CD4-positive, alpha-beta memory T cell (primary cell): ENCODE results near the gene PIP4K2A. TPM values are rescaled to one million over a fixed set of nuclear protein-coding genes. Genes with fewer than 3 reads are reported as not detected.

Experiments
- CTCF ChIA-PET: fragments of 350-600 bp; sonication (Branson Sonifier 250); formaldehyde crosslinking; loops from one replicate; lab custom pipeline; 2021; ENCODE audit warnings: inconsistent platforms; ENCODE audit not compliant: partially characterized antibody; lab: Charles Lee
- POLR2A ChIA-PET: fragments of 350-600 bp; sonication (Branson Sonifier 250); formaldehyde crosslinking; loops from one replicate; lab custom pipeline; 2021; ENCODE audit not compliant: partially characterized antibody; lab: Charles Lee
- DNase-seq, 5 donors: peaks; one replicate each; pipeline versions ENCODE4 v3.0.0 to v3.0.0-alpha.2; 2020 to 2022; ENCODE audit warnings: mixed read lengths in 1 of 5
- H3K27ac ChIP-seq: one replicate; pipeline ENCODE4 v1.7.0; 2013; ENCODE audit warnings: low read depth, low read length
- H3K27me3 ChIP-seq: 2 replicates; pipeline ENCODE4 v1.7.0; 2013; ENCODE audit warnings: mild to moderate bottlenecking, low read length, moderate library complexity; ENCODE audit not compliant: insufficient read depth
- H3K36me3 ChIP-seq: 2 replicates; pipeline ENCODE4 v1.7.0; 2013; ENCODE audit warnings: mild to moderate bottlenecking, low read length, moderate library complexity; ENCODE audit not compliant: insufficient read depth
- H3K4me1 ChIP-seq: 2 replicates; pipeline ENCODE4 v1.7.0; 2013; ENCODE audit warnings: mild to moderate bottlenecking, low read length, moderate library complexity; ENCODE audit not compliant: insufficient read depth
- H3K4me3 ChIP-seq, 2 donors: one replicate each; pipeline ENCODE4 v1.7.0; 2013; ENCODE audit warnings: low read length in 2 of 2, mild to moderate bottlenecking in 1 of 2
- H3K9me3 ChIP-seq, 2 donors: one replicate each; pipeline ENCODE4 v1.7.0; 2013; ENCODE audit warnings: low read length in 2 of 2, control low read depth in 1 of 2; ENCODE audit not compliant: control insufficient read depth in 1 of 2
- H3K27ac Mint-ChIP-seq, 7 donors: one replicate each; pipeline ENCODE4 v1.8.0; 2020 to 2021; ENCODE audit warnings: mixed read lengths in 7 of 7, mild to moderate bottlenecking in 6 of 7, inconsistent platforms in 3 of 7, moderate library complexity in 3 of 7
- H3K27me3 Mint-ChIP-seq, 2 donors: one replicate each; pipeline ENCODE4 v1.8.0; 2020 to 2021; ENCODE audit warnings: mixed read lengths in 2 of 2
- H3K36me3 Mint-ChIP-seq, 2 donors: one replicate each; pipeline ENCODE4 v1.8.0; 2020 to 2021; ENCODE audit warnings: mixed read lengths in 2 of 2, inconsistent platforms in 1 of 2, mild to moderate bottlenecking in 1 of 2
- H3K4me1 Mint-ChIP-seq, 4 donors: one replicate each; pipeline ENCODE4 v1.8.0; 2020 to 2021; ENCODE audit warnings: mixed read lengths in 4 of 4, mild to moderate bottlenecking in 1 of 4
- H3K4me3 Mint-ChIP-seq, 8 donors: one replicate each; pipeline ENCODE4 v1.8.0; 2020 to 2021; ENCODE audit warnings: mixed read lengths in 8 of 8, mild to moderate bottlenecking in 7 of 8, moderate library complexity in 6 of 8, inconsistent platforms in 3 of 8
- H3K9me3 Mint-ChIP-seq, 8 donors: one replicate each; pipeline ENCODE4 v1.8.0; 2020 to 2021; ENCODE audit warnings: mixed read lengths in 8 of 8, mild to moderate bottlenecking in 5 of 8, inconsistent platforms in 3 of 8, moderate library complexity in 1 of 8
- intact Hi-C: fragments of 100-400 bp; cut with micrococcal nuclease; formaldehyde crosslinking; loops from one replicate; pipeline ENCODE4 v1.15.1; 2023
- polyA plus RNA-seq, 2 donors: library from polyadenylated mRNA; unstranded; fragments of 300-500 nt; fragmentation: Illumina TruSeq; gene quantifications; one replicate each; pipeline ENCODE4 v1.2.3, GENCODE V29; 2021
- total RNA-seq, 2 experiments: library from RNA; stranded (reverse); gene quantifications; one replicate each; pipeline ENCODE4 v1.2.3, GENCODE V29; 2021

PIP4K2A gene
- total and polyA plus RNA-seq, 4 experiments from 2014 or later: 33.4 to 179 (median 129) TPM

DNA sequence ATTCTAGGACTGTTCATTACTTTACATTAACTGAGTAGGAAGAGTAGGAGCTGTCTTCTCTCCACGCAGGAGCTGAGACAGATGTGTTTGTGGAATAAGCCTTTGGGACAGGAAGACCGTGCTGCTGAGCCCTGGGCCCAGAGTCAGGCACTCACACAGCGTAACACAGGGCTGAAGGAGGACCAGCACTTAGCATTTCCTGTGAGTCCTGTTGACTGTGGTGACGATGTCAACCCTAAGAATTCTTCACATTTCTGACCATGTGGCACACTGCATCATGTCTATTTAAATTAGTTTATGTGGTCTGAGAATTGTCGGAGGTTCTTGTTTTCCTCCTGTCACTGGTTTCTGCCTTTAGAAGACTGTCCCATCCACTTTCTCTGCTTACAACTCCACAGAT is 117.2 kb downstream of the PIP4K2A start:
- ChIA-PET POLR2A (interaction anchor here (0.8 to 8.3 kb wide), 6 partner anchors 9 to 86 kb away, joined by 3 to 53 read pairs (median 3); no protein-coding TSS in a partner anchor), CTCF (interaction anchor here (0.9 to 3.6 kb wide), 6 partner anchors 12 to 603 kb away, joined by 3 to 17 read pairs (median 6); no protein-coding TSS in a partner anchor)
- H3K36me3 ChIP-seq: no peaks in the 10 kb centered on the region
- no peaks in the 10 kb centered on the region for H3K27me3 Mint-ChIP-seq
- H3K4me1 ChIP-seq: peaks cover 81% of the 10 kb centered on the region
- H3K4me1 Mint-ChIP-seq: peaks cover 66 to 95% (median 80%) of the 10 kb centered on the region in 4 donors
- H3K4me3 Mint-ChIP-seq: peak overlapping the region in 7 of 8 donors; percentile 45 to 85 (median 55)
- H3K27me3 ChIP-seq: no peaks in the 10 kb centered on the region
- H3K9me3 ChIP-seq: no peaks in the 10 kb centered on the region
- intact Hi-C loops: loop anchor here (5.0 kb wide), 1 partner anchor 45 kb away; no protein-coding TSS in a partner anchor
- no peak overlapping the region for H3K27ac ChIP-seq
- peaks cover 38 to 70% of the 10 kb centered on the region in 2 donors for H3K36me3 Mint-ChIP-seq
- peak overlapping the region; percentile 65 to 93 (median 87) for H3K27ac Mint-ChIP-seq
- peaks cover 0 to 2% (median 0%) of the 10 kb centered on the region in 8 donors for H3K9me3 Mint-ChIP-seq
- DNase-seq: peak in 4 of 5 donors; percentile 28 to 46 (median 36)
- H3K4me3 ChIP-seq: no peak overlapping the region

DNA sequence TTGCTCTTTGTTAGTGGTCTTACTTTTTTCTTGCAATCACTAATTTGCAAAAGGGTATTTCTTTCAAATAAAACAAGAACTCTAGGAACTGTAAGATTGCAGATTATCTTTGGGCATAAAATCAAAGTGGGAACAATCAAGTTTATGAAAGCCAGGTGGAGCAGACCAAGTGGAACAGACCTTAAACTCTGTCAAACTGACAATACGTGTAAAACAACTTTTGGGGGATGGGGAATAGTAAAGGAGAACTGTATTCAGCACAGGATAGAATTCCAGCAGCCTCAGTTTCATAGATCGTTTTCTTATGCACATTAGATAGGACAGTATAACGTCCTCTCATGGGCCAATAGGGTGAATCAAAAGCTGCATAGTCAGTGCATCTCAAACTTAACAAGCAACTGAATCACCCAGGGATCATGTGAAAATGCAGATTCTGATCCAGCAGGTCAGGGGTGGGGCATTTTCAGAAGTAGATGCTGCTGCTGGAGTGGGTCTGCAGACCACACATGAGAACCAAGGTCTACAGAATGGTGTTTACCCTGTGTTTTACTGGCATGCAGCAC is 120.7 kb downstream of the PIP4K2A start:
- CTCF ChIA-PET: interaction anchor here (3.6 kb wide), 1 partner anchor 8 kb away, joined by 17 read pairs; no protein-coding TSS in a partner anchor
- intact Hi-C loops: no loop called here
- H3K27ac Mint-ChIP-seq: peak overlapping the region in 6 of 7 donors; percentile 3 to 77 (median 66)
- DNase-seq: no peak
- H3K27me3 Mint-ChIP-seq: no peaks in the 10 kb centered on the region
- H3K4me1 Mint-ChIP-seq: peaks cover 43 to 89% (median 67%) of the 10 kb centered on the region in 4 donors
- Histone ChIP-seq H3K4me3 (no peak overlapping the region), H3K27ac (no peak overlapping the region), H3K4me1 (peaks cover 47% of the 10 kb centered on the region), H3K9me3 (no peaks in the 10 kb centered on the region), H3K27me3 (no peaks in the 10 kb centered on the region), H3K36me3 (peaks cover 26% of the 10 kb centered on the region)
- POLR2A ChIA-PET: no interaction called here
- H3K4me3 Mint-ChIP-seq: no peak overlapping the region
- H3K9me3 Mint-ChIP-seq: peaks cover 0 to 2% (median 0%) of the 10 kb centered on the region in 8 donors
- peaks cover 39 to 74% of the 10 kb centered on the region in 2 donors for H3K36me3 Mint-ChIP-seq

- peaks cover 0 to 2% (median 0%) of the 10 kb centered on the region in 8 donors for H3K9me3 Mint-ChIP-seq
- Histone ChIP-seq H3K36me3 (peaks cover 31% of the 10 kb centered on the region), H3K9me3 (no peaks in the 10 kb centered on the region), H3K4me3 (no peak overlapping the region), H3K27ac (no peak overlapping the region), H3K4me1 (peaks cover 40% of the 10 kb centered on the region), H3K27me3 (no peaks in the 10 kb centered on the region)
- ChIA-PET CTCF (interaction anchor here (1.3 to 1.6 kb wide), 2 partner anchors 19 to 396 kb away, joined by 5 to 9 read pairs; no protein-coding TSS in a partner anchor), POLR2A (interaction anchor here (1.4 kb wide), 1 partner anchor 18 kb away, joined by 5 read pairs; no protein-coding TSS in a partner anchor)
- peaks cover 46 to 74% of the 10 kb centered on the region in 2 donors for H3K36me3 Mint-ChIP-seq
- H3K4me1 Mint-ChIP-seq: peaks cover 42 to 87% (median 64%) of the 10 kb centered on the region in 4 donors
- intact Hi-C loops: no loop called here
- no peaks in the 10 kb centered on the region for H3K27me3 Mint-ChIP-seq
- peak overlapping the region in 6 of 7 donors; percentile 29 to 90 (median 76) for H3K27ac Mint-ChIP-seq
- H3K4me3 Mint-ChIP-seq: peak overlapping the region in 2 of 8 donors; percentile 18 to 42
- no peak for DNase-seq
These were observed 121.4 kb downstream of the PIP4K2A start for GRCh38 chr10:22593026-22593425.

- H3K4me1 Mint-ChIP-seq: peaks cover 36 to 80% (median 56%) of the 10 kb centered on the region in 4 donors
- no peaks in the 10 kb centered on the region for H3K27me3 Mint-ChIP-seq
- peaks cover 0 to 2% (median 0%) of the 10 kb centered on the region in 8 donors for H3K9me3 Mint-ChIP-seq
- Histone ChIP-seq H3K4me3 (no peak overlapping the region), H3K27me3 (no peaks in the 10 kb centered on the region), H3K27ac (no peak overlapping the region), H3K36me3 (peaks cover 41% of the 10 kb centered on the region), H3K9me3 (no peaks in the 10 kb centered on the region), H3K4me1 (peaks cover 26% of the 10 kb centered on the region)
- POLR2A ChIA-PET: interaction anchor here (0.9 to 1.3 kb wide), 3 partner anchors 19 to 49 kb away, joined by 3 to 5 read pairs (median 3); no protein-coding TSS in a partner anchor
- no peak for DNase-seq
- CTCF ChIA-PET: interaction anchor here (0.8 to 1.8 kb wide), 9 partner anchors 14 to 596 kb away, joined by 3 to 5 read pairs (median 3); no protein-coding TSS in a partner anchor
- H3K4me3 Mint-ChIP-seq: no peak overlapping the region
- H3K27ac Mint-ChIP-seq: peak overlapping the region in 4 of 7 donors; percentile 35 to 86 (median 67)
- intact Hi-C loops: loop anchor here (5.0 kb wide), 1 partner anchor 397 kb away; no protein-coding TSS in a partner anchor
- H3K36me3 Mint-ChIP-seq: peaks cover 58 to 80% of the 10 kb centered on the region in 2 donors
These were observed 124.4 kb downstream of the PIP4K2A start for GRCh38 chr10:22589851-22590514.

DNA sequence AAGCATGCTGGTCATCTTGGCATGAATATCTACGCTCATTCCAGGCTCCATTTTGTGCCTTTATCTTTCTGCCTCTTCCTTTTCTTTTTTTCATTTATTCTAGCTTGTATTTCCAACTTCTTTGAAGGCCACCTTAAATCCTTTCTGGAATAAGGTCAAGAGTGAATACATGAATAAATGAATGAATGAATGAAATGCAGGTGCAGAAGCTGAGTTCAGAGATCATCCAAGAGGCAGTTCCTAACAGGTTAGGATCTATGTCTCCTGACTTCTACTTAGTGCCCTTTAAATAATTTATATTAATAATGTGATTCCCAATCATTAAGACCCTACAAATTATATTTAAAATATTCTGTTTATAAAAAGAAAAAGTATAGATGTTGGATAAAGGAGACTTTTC is 125.9 kb downstream of the PIP4K2A start:
- no peaks in the 10 kb centered on the region for H3K9me3 ChIP-seq

GRCh38 chr10:22583683-22584082 is 130.7 kb downstream of the PIP4K2A start:
- Mint-ChIP-seq H3K9me3 (peaks cover 0 to 1% (median 0%) of the 10 kb centered on the region in 8 donors), H3K4me3 (no peak overlapping the region), H3K27ac (peak overlapping the region in 5 of 7 donors; percentile 7 to 77 (median 57)), H3K36me3 (peaks cover 57 to 86% of the 10 kb centered on the region in 2 donors), H3K4me1 (peaks cover 27 to 67% (median 47%) of the 10 kb centered on the region in 4 donors), H3K27me3 (no peaks in the 10 kb centered on the region)
- Histone ChIP-seq H3K4me3 (no peak overlapping the region), H3K36me3 (peaks cover 51% of the 10 kb centered on the region), H3K27ac (no peak overlapping the region), H3K9me3 (no peaks in the 10 kb centered on the region), H3K27me3 (no peaks in the 10 kb centered on the region), H3K4me1 (peaks cover 8% of the 10 kb centered on the region)
- no peak for DNase-seq
- ChIA-PET POLR2A (interaction anchor here (1.2 to 3.5 kb wide), 3 partner anchors 9 to 146 kb away, joined by 4 to 11 read pairs (median 6); no protein-coding TSS in a partner anchor), CTCF (interaction anchor here (0.8 to 2.8 kb wide), 9 partner anchors 8 to 593 kb away, joined by 3 to 19 read pairs (median 3); no protein-coding TSS in a partner anchor)
- intact Hi-C loops: no loop called here

More for the DNA sequence above, 125.9 kb downstream of the PIP4K2A start:
- ChIA-PET POLR2A (no interaction called here), CTCF (interaction anchor here (0.8 to 1.8 kb wide), 4 partner anchors 23 to 93 kb away, joined by 3 to 5 read pairs (median 3); no protein-coding TSS in a partner anchor)
- Mint-ChIP-seq H3K27me3 (no peaks in the 10 kb centered on the region), H3K27ac (peak overlapping the region in 4 of 7 donors; percentile 8 to 74 (median 30)), H3K4me1 (peaks cover 34 to 74% (median 54%) of the 10 kb centered on the region in 4 donors), H3K36me3 (peaks cover 68 to 85% of the 10 kb centered on the region in 2 donors), H3K9me3 (peaks cover 0 to 3% (median 0%) of the 10 kb centered on the region in 8 donors), H3K4me3 (no peak overlapping the region)
- Histone ChIP-seq H3K4me1 (peaks cover 14% of the 10 kb centered on the region), H3K27me3 (no peaks in the 10 kb centered on the region), H3K27ac (no peak overlapping the region), H3K4me3 (no peak overlapping the region), H3K36me3 (peaks cover 55% of the 10 kb centered on the region)
- intact Hi-C loops: loop anchor here (5.0 kb wide), 1 partner anchor 399 kb away; no protein-coding TSS in a partner anchor
- DNase-seq: no peak
